ENCODE measurements around the gene TRIM29. TPM values are rescaled to one million over a fixed set of nuclear protein-coding genes. Genes with fewer than 3 reads are reported as not detected.

Gene TRIM29
- total RNA-seq, 4 donors from 2014 or later = 7.8 to 33.3 (median 9.1) TPM

DNA sequence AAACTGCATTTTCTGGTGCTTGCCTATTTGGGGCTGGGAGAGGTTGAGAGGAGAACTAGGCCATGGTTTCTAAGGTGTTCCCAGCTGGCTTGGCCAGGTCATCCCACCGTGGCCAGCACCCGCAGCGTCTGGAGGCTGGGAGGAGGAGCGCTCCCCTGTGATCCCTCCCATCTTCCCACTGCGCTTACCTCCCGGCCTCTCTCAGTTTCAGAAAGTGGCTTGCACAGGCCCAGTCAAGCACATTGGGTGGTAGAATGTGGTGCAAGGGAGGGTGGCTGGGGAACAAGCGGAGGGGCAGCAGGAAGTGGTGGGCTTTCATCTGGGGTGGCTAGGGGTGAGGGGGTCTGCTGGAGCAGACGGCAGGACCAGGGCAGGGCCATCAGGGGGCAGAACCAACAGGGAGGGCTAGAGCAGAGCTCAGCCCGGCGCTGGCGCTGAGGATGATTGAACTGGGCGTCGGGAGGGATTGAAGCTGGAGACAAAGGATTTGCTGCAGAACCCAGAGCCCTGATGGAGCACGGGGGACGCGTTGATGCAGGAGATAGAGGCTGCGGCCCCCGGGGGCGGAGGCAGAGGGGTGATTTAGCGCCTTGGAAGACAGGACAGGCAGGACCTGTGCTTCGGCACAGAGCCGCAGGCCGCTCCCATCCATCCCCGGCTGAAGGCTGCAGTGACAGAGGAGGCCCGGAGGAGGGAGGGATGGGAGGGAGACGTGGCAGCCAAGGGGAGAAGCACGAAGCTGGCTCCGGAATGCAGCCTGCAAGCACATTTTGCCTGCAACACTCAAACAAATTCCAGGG is 76.0 kb downstream of the TRIM29 start:
- DNase-seq = peak in 1 of 3 donors; percentile 27
- Histone ChIP-seq H3K27me3 (no peaks in the 10 kb centered on the region), H3K4me1 (no peaks in the 10 kb centered on the region), H3K4me3 (no peak overlapping the region), H3K9me3 (no peaks in the 10 kb centered on the region), H3K27ac (no peak overlapping the region), H3K36me3 (no peaks in the 10 kb centered on the region)
- TF ChIP-seq CTCF (IDR thresholded peaks at IDR 0.05) (no peak), POLR2A (IDR thresholded peaks at IDR 0.05) (no peak)

Other genes with a start within 250 kb of the TRIM29 start
- gene OAF, start 72.9 kb upstream of the TRIM29 start, total RNA-seq = 100 to 1,000 TPM in 3 of 4 donors, 10 to 100 TPM in 1; 66.0 to 344 (median 228) TPM
- 1 to 10 TPM in 3 of 4 donors, not detected in 1; 2.2 to 3.3 (median 2.8) TPM for gene POU2F3, start 102.0 kb upstream of the TRIM29 start, total RNA-seq
- gene TLCD5, start 187.2 kb upstream of the TRIM29 start, total RNA-seq = 1 to 10 TPM; 1.4 to 3.1 (median 2.2) TPM
- gene ARHGEF12, start 198.3 kb upstream of the TRIM29 start, total RNA-seq = 100 to 1,000 TPM; 102 to 122 (median 107) TPM